Fibroblast of upper back skin (primary cell): Measurements from ENCODE around the gene TUBGCP5.
A peak's percentile ranks its signal among the peaks of the same experiment; 100 is the strongest.

Experiments
- DNase-seq: peaks from one replicate; pipeline ENCODE4 v3.0.0-alpha.2; 2013

TUBGCP5 gene

GRCh38 chr15:22973987-22974386 is 65.4 kb downstream of the TUBGCP5 start:
- DNase-seq: no peak

GRCh38 chr15:22973286-22973685 is 66.1 kb downstream of the TUBGCP5 start:
- DNase-seq: no peak

- no peak for DNase-seq
Measured at GRCh38 chr15:22969489-22969888, 69.9 kb downstream of the TUBGCP5 start.

- DNase-seq: peak; percentile 87
Measured at GRCh38 chr15:22968366-22968765, 71.0 kb downstream of the TUBGCP5 start.

- DNase-seq: no peak
Measured at GRCh38 chr15:22967084-22967770, 72.1 kb downstream of the TUBGCP5 start.

- peak; percentile 17 for DNase-seq
Measured at GRCh38 chr15:22966321-22967083, 72.9 kb downstream of the TUBGCP5 start.

- DNase-seq: no peak
Measured at GRCh38 chr15:22963641-22964040, 75.7 kb downstream of the TUBGCP5 start.

GRCh38 chr15:22962611-22963010 is 76.8 kb downstream of the TUBGCP5 start:
- no peak for DNase-seq

GRCh38 chr15:22961762-22962161 is 77.6 kb downstream of the TUBGCP5 start:
- DNase-seq: peak; percentile 28

GRCh38 chr15:22960556-22960955 is 78.8 kb downstream of the TUBGCP5 start:
- no peak for DNase-seq

- DNase-seq: no peak
Measured at GRCh38 chr15:22960126-22960525, 79.2 kb downstream of the TUBGCP5 start.

- no peak for DNase-seq
Measured at GRCh38 chr15:22959321-22960101, 79.9 kb downstream of the TUBGCP5 start.

- no peak for DNase-seq
Measured at GRCh38 chr15:22958487-22959280, 80.7 kb downstream of the TUBGCP5 start.

GRCh38 chr15:22956978-22957260 is 82.5 kb downstream of the TUBGCP5 start:
- DNase-seq: no peak

GRCh38 chr15:22956257-22956977 is 83.0 kb downstream of the TUBGCP5 start:
- DNase-seq: no peak

- no peak for DNase-seq
Measured at GRCh38 chr15:22955544-22956119, 83.7 kb downstream of the TUBGCP5 start.

GRCh38 chr15:22954798-22955543 is 84.4 kb downstream of the TUBGCP5 start:
- no peak for DNase-seq

- DNase-seq: no peak
Measured at GRCh38 chr15:22954326-22954725, 85.0 kb downstream of the TUBGCP5 start.

- no peak for DNase-seq
Measured at GRCh38 chr15:22952796-22953579, 86.4 kb downstream of the TUBGCP5 start.
